Measurements from ENCODE around the gene SLC37A4. TPM values are rescaled to one million over a fixed set of nuclear protein-coding genes. Genes with fewer than 3 reads are reported as not detected.
A peak's percentile ranks its signal among the peaks of the same experiment; 100 is the strongest.

SLC37A4 gene
- total and polyA plus RNA-seq, 9 donors, result 5.7 to 18.4 (median 11.0) TPM

DNA sequence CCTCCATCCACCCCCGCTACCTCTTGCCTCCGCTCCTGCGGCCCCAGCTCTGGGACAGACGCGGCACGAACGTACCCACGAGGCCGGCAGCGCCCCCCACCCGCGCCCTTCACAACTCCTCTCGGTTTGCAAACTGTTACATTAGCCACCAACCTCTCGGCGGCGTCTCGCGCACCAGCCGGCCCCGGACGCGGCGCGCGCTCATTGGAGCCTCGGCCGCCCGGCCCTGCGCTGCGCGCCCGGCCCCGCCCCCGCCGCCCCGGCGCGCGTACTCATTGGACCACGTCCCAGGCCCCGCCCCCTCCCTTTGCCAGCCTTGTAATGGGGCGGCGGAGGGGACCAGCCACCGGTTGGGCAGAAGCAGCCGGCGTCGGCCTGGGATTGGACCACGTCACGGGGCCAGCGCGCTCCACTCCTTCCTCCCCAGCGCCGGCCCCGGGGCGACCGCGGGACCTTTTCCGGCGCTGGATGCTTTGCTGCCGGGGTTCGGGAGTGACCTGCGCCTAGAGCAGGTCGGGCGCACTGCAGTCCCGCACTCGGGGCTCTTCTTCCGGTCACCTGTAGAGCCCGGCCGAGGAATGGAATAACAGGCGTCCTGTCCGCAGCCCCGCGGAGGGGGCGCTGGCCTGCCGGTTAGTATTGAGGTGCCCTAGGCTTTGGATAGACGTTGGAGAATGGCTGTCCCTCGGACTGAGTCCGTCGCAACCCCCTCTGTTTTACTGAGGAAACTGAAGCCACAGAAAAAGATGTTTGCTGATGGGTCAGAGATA, 26.5 kb upstream of the SLC37A4 start, which contains the start of gene HYOU1:
TSS of gene HYOU1 (minus strand) at position 206 of the 770 bp plus-strand sequence. CDS start 1,045 bp downstream, outside the sequence.
- 0% methylated on average over 73 of the region's 79 CpGs for WGBS (ENCODE audit: insufficient coverage)
- H3K4me1 ChIP-seq (ENCODE audit: control insufficient read depth, insufficient read depth, low read length), result peaks cover 18% of the 10 kb centered on the region
- H3K36me3 ChIP-seq (ENCODE audit: control insufficient read depth, insufficient read depth, low read length), result peaks cover 36% of the 10 kb centered on the region
- no peaks in the 10 kb centered on the region for H3K9me3 ChIP-seq (replicated peaks; ENCODE audit: control insufficient read depth, low read depth, low read length)
- peak within 1 kb of the TSS; percentile 82 for H3K27ac ChIP-seq (ENCODE audit: low read length)
- peak; percentile 98 for DNase-seq
- no peaks in the 10 kb centered on the region for H3K27me3 ChIP-seq (ENCODE audit: control insufficient read depth, insufficient read depth, low read length)
- H3K4me3 ChIP-seq (ENCODE audit: low read length), result peak within 1 kb of the TSS; percentile 89

DNA sequence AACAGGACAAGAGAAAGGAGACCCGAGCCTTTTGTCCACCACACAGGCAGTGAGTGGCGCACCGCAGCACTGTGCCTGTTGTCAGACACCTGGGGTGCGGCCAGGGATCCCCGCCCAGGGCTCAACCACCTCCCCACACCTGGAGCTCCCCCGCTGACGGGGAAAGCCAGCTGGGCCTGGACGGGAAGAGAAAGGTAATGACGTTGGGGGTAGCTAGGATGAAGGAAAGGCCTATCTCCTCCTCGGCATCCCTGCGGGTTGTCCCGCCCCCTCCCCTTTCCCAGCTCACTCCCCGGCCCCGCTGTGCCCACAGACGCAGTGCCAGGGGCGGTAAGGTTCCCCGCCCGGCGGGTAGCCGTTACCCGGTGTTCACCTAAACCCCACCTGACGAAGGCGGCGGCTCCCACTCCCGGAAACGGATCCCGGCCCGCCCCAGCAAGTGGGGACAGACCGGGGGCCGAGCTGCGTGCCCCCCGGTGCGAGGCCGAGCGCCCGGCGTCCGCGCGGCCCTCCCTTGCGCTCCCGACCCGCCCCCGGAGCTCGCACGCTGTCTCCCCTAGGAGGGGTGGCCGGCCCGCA, 25.8 kb upstream of the SLC37A4 start:
- peak overlapping the region; percentile 89 for H3K4me3 ChIP-seq (ENCODE audit: low read length)
- under 1% methylated on average over 33 of the region's 48 CpGs for WGBS (ENCODE audit: insufficient coverage)
- peak overlapping the region; percentile 82 for H3K27ac ChIP-seq (ENCODE audit: low read length)
- H3K27me3 ChIP-seq (ENCODE audit: control insufficient read depth, insufficient read depth, low read length), result no peaks in the 10 kb centered on the region
- DNase-seq, result peak; percentile 16
- H3K36me3 ChIP-seq (ENCODE audit: control insufficient read depth, insufficient read depth, low read length), result peaks cover 42% of the 10 kb centered on the region
- H3K9me3 ChIP-seq (replicated peaks; ENCODE audit: control insufficient read depth, low read depth, low read length), result no peaks in the 10 kb centered on the region
- H3K4me1 ChIP-seq (ENCODE audit: control insufficient read depth, insufficient read depth, low read length), result peaks cover 18% of the 10 kb centered on the region

DNA sequence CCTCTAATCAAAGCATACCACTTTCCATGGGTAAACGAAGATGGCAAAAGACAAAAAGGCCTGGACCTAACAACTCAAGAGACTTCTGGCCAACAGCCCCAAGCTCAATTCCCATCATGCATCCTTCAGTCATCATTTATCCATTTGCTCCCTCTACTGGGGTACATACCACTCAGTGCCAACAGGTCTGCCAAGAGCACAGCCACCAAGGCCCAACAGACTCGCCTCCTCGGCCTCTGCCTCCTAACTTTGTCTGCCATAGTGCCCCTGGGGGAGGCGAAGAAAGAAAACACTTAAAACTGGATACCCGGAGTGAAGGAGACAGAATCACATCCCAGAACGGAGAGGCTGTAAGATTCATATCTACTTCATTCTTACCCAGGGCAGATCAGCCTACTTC, 25.2 kb upstream of the SLC37A4 start:
- Histone ChIP-seq H3K9me3 (replicated peaks; ENCODE audit: control insufficient read depth, low read depth, low read length) (no peaks in the 10 kb centered on the region), H3K27ac (ENCODE audit: low read length) (no peak overlapping the region), H3K4me1 (ENCODE audit: control insufficient read depth, insufficient read depth, low read length) (peaks cover 18% of the 10 kb centered on the region), H3K4me3 (ENCODE audit: low read length) (peak overlapping the region; percentile 89), H3K36me3 (ENCODE audit: control insufficient read depth, insufficient read depth, low read length) (peaks cover 48% of the 10 kb centered on the region), H3K27me3 (ENCODE audit: control insufficient read depth, insufficient read depth, low read length) (no peaks in the 10 kb centered on the region)
- DNase-seq, result no peak
- WGBS (ENCODE audit: insufficient coverage), result 29% methylated on average over 6 of the region's 6 CpGs

DNA sequence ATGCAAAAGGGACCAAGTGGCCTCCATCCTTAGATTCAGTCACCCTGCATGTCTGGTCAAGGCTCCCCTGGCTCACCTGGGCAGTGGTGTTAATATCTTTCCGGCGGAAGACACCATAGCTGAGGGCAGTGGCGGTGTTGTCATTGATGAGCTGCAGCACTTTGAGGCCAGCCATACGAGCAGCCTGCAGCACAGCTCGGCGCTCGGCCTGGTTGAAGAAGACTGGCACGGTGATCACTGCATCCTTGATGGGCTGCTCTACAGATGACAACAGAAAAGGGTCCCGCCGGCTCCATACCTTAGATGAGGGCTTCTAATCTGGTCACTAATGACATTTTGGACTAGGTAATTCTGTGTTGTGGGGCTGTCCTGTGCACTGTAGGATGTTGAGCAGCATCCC, 23.7 kb upstream of the SLC37A4 start:
- Histone ChIP-seq H3K4me1 (ENCODE audit: control insufficient read depth, insufficient read depth, low read length) (peaks cover 18% of the 10 kb centered on the region), H3K36me3 (ENCODE audit: control insufficient read depth, insufficient read depth, low read length) (peaks cover 62% of the 10 kb centered on the region), H3K27me3 (ENCODE audit: control insufficient read depth, insufficient read depth, low read length) (no peaks in the 10 kb centered on the region), H3K9me3 (replicated peaks; ENCODE audit: control insufficient read depth, low read depth, low read length) (no peaks in the 10 kb centered on the region), H3K27ac (ENCODE audit: low read length) (no peak overlapping the region), H3K4me3 (ENCODE audit: low read length) (no peak overlapping the region)
- 94% methylated on average over 10 of the region's 10 CpGs for WGBS (ENCODE audit: insufficient coverage)
- no peak for DNase-seq

DNA sequence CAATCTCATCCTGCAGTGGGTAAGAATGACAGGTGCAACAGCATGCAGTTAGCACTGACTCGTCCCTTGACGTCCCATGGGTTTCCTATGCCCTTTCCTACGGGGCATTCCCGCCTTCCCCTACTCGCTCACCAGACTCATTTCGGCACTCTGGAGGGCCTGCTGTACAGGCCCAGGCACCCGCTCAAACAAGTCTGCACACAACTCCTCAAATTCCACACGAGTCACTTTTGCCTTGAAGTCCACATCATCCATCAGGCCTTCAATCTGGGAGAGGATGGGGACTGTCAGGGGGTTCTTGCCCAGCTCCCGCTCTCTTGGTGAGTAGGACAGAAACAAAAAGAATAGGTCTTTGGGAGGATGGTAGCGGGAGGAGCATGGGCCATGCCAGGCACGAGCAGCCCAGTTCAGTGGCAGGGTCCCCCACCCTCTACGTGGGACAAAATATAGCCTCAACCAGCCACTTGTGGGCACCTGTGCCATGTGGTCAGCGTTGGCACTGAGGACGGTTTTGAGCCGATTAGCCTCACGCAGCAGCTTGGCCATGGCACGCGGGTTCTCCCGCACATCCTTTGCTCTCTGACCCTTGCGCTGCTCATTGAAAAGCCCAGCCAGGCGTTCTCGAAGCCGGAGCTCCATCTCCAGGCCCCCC, 21.6 kb upstream of the SLC37A4 start:
- DNase-seq, result no peak
- H3K9me3 ChIP-seq (replicated peaks; ENCODE audit: control insufficient read depth, low read depth, low read length), result no peaks in the 10 kb centered on the region
- no peaks in the 10 kb centered on the region for H3K27me3 ChIP-seq (ENCODE audit: control insufficient read depth, insufficient read depth, low read length)
- 93% methylated on average over 18 of the region's 23 CpGs for WGBS (ENCODE audit: insufficient coverage)
- peaks cover 12% of the 10 kb centered on the region for H3K4me1 ChIP-seq (ENCODE audit: control insufficient read depth, insufficient read depth, low read length)
- peaks cover 83% of the 10 kb centered on the region for H3K36me3 ChIP-seq (ENCODE audit: control insufficient read depth, insufficient read depth, low read length)
- no peak overlapping the region for H3K4me3 ChIP-seq (ENCODE audit: low read length)
- no peak overlapping the region for H3K27ac ChIP-seq (ENCODE audit: low read length)

DNA sequence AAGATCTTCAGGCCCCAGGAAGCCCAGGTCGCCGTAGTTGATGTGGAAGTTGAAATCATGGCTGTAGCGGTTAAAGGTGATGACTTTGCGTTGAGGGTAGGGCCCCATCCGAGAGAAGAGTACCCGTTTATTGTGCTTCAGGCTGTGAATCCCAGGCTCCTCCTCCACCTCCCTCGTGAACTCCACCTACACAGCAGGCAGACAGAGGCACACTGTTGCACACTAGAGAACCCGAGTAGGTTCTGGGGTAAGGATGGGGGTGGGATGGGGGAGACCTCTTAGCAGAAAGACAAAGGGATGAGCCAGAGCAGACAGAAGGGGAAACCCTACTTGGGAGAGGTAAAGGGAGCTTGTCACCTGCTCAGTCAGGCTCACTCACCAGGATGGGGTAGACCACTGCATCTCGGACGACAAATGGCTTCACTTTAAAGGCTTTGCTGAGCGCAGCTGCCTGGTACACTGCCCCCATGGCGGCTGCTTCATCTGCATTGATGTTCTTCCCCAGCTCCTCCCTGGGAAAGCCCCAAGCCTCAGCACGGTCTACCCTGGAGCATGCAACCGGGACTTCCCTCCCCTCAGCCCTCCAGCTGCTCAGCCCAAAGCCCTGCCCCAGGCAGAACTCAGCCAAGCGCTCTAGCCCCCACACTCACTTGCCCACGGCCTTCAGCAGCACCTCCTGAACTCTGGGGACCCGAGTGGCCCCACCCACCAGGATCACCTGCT, 20.9 kb upstream of the SLC37A4 start:
- H3K4me1 ChIP-seq (ENCODE audit: control insufficient read depth, insufficient read depth, low read length), result peaks cover 12% of the 10 kb centered on the region
- no peak overlapping the region for H3K4me3 ChIP-seq (ENCODE audit: low read length)
- H3K36me3 ChIP-seq (ENCODE audit: control insufficient read depth, insufficient read depth, low read length), result peaks cover 89% of the 10 kb centered on the region
- no peak overlapping the region for H3K27ac ChIP-seq (ENCODE audit: low read length)
- no peaks in the 10 kb centered on the region for H3K9me3 ChIP-seq (replicated peaks; ENCODE audit: control insufficient read depth, low read depth, low read length)
- no peaks in the 10 kb centered on the region for H3K27me3 ChIP-seq (ENCODE audit: control insufficient read depth, insufficient read depth, low read length)
- no peak for DNase-seq
- 85% methylated on average over 9 of the region's 17 CpGs for WGBS (ENCODE audit: insufficient coverage)

DNA sequence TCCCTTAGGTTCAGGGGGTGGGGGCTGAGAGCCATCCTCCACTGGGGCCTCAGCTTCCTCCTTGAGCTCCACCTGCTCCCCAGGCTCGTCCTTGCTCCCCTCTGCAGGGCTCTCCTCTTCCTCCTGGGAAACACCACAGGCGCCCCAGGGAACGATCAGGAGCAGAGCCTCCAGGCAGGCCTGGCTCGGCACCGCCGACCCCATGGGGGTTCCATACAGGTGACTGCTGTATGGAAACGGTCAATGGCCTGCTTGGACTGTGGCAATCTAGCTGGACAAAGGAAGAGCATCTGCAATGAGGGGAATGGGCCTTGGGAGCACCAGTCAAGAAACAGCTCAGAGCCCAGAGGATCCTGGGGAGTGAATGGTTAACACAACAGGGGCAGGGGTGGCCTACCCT, 18.4 kb upstream of the SLC37A4 start:
- no peak overlapping the region for H3K27ac ChIP-seq (ENCODE audit: low read length)
- no peak overlapping the region for H3K4me3 ChIP-seq (ENCODE audit: low read length)
- no peaks in the 10 kb centered on the region for H3K4me1 ChIP-seq (ENCODE audit: control insufficient read depth, insufficient read depth, low read length)
- H3K36me3 ChIP-seq (ENCODE audit: control insufficient read depth, insufficient read depth, low read length), result peaks cover 92% of the 10 kb centered on the region
- WGBS (ENCODE audit: insufficient coverage), result 95% methylated on average over 7 of the region's 7 CpGs
- no peak for DNase-seq
- no peaks in the 10 kb centered on the region for H3K9me3 ChIP-seq (replicated peaks; ENCODE audit: control insufficient read depth, low read depth, low read length)
- H3K27me3 ChIP-seq (ENCODE audit: control insufficient read depth, insufficient read depth, low read length), result no peaks in the 10 kb centered on the region

DNA sequence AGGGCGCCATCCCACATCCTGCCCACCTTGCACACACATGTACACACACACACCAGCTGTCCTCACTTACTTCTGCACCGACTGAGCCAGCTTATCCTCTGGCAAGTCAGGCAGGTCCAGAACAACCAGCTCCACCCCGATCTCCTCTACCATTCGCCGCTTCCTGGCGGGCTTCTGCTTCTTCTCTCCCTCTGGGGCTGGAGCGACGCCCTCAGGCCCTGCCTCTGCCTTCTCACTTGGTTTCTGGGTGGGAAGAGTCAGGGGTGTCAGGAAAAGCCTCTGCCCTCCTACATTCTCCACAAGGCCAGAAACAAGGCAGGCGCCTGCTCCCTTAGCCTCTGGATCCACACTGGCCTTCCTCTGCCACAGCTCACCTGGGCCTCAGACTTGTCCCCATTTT, 18.0 kb upstream of the SLC37A4 start:
- Histone ChIP-seq H3K27me3 (ENCODE audit: control insufficient read depth, insufficient read depth, low read length) (no peaks in the 10 kb centered on the region), H3K4me1 (ENCODE audit: control insufficient read depth, insufficient read depth, low read length) (no peaks in the 10 kb centered on the region), H3K9me3 (replicated peaks; ENCODE audit: control insufficient read depth, low read depth, low read length) (no peaks in the 10 kb centered on the region), H3K36me3 (ENCODE audit: control insufficient read depth, insufficient read depth, low read length) (peaks cover 88% of the 10 kb centered on the region), H3K27ac (ENCODE audit: low read length) (no peak overlapping the region), H3K4me3 (ENCODE audit: low read length) (no peak overlapping the region)
- 100% methylated on average over 3 of the region's 9 CpGs for WGBS (ENCODE audit: insufficient coverage)
- DNase-seq, result no peak

DNA sequence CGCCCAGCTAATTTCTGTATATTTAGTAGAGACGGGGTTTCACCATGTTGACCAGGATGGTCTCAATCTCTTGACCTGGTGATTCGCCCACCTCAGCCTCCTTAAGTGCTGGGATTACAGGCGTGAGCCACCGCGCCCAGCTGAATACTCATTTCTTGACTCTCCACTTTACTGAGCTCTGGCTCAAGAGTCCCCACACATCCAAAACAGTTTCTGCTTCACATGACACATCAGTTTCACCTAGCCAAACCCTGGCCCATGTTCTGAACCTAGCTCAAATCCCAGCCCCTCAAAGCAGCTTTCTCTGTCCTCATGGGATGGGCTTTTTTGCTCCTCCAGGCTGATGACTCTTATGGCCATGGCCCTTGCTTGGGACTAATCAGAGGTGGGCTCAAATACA, 16.5 kb upstream of the SLC37A4 start:
- H3K36me3 ChIP-seq (ENCODE audit: control insufficient read depth, insufficient read depth, low read length), result peaks cover 73% of the 10 kb centered on the region
- WGBS (ENCODE audit: insufficient coverage), result 100% methylated on average over 3 of the region's 6 CpGs
- no peaks in the 10 kb centered on the region for H3K9me3 ChIP-seq (replicated peaks; ENCODE audit: control insufficient read depth, low read depth, low read length)
- no peak overlapping the region for H3K4me3 ChIP-seq (ENCODE audit: low read length)
- no peak overlapping the region for H3K27ac ChIP-seq (ENCODE audit: low read length)
- H3K4me1 ChIP-seq (ENCODE audit: control insufficient read depth, insufficient read depth, low read length), result no peaks in the 10 kb centered on the region
- H3K27me3 ChIP-seq (ENCODE audit: control insufficient read depth, insufficient read depth, low read length), result no peaks in the 10 kb centered on the region
- DNase-seq, result no peak

DNA sequence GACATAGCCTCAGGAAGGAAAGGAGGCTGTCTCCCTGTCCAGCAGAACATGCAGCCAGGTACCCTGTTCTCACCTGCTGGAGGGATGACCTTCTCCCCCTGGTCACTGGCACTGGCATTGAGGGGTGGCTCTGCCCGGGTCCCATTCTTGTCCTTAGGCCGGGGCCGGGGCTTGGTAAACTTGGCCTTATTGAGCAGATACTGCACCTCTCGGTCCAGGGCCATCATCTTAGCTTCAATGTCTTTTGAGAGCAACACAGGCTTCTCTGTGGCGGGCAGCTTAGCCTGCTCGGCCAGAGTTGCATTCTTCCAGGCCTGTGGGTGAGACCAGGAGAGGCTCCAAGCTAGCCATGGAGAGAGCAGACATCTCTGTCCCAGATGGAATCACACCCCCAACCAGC, 15.8 kb upstream of the SLC37A4 start:
- H3K27me3 ChIP-seq (ENCODE audit: control insufficient read depth, insufficient read depth, low read length), result no peaks in the 10 kb centered on the region
- peaks cover 66% of the 10 kb centered on the region for H3K36me3 ChIP-seq (ENCODE audit: control insufficient read depth, insufficient read depth, low read length)
- no peak for DNase-seq
- no peak overlapping the region for H3K4me3 ChIP-seq (ENCODE audit: low read length)
- no peak overlapping the region for H3K27ac ChIP-seq (ENCODE audit: low read length)
- H3K4me1 ChIP-seq (ENCODE audit: control insufficient read depth, insufficient read depth, low read length), result no peaks in the 10 kb centered on the region
- no peaks in the 10 kb centered on the region for H3K9me3 ChIP-seq (replicated peaks; ENCODE audit: control insufficient read depth, low read depth, low read length)
- 94% methylated on average over 6 of the region's 6 CpGs for WGBS (ENCODE audit: insufficient coverage)
